Upper lobe of left lung (tissue), 4 donors: ENCODE measurements around the gene LAMA2.

Experiments
- POLR2A ChIP-seq, 4 donors: fragments of 450-650 bp; IDR thresholded peaks; one replicate each; pipeline ENCODE4 v1.5.1; 2016 to 2017; ENCODE audit warnings: antibody characterized with exemption in 4 of 4, mild to moderate bottlenecking in 2 of 4
- POLR2AphosphoS5 ChIP-seq, 2 donors: sonication (generic); formaldehyde crosslinking; IDR thresholded peaks; one replicate each; pipeline ENCODE4 v1.5.1; 2017; ENCODE audit warnings: antibody characterized with exemption in 2 of 2
- TF ChIP-seq, protein P1 (sequence below), 6 experiments: fragments of 450-650 bp in 4 of 6; fragments of 200-600 bp in 2 of 6; sonication (generic) in 2 of 6; IDR thresholded peaks; one replicate each; pipeline ENCODE4 v1.5.1; 2016 to 2019; ENCODE audit warnings: antibody characterized with exemption in 6 of 6

DNA sequence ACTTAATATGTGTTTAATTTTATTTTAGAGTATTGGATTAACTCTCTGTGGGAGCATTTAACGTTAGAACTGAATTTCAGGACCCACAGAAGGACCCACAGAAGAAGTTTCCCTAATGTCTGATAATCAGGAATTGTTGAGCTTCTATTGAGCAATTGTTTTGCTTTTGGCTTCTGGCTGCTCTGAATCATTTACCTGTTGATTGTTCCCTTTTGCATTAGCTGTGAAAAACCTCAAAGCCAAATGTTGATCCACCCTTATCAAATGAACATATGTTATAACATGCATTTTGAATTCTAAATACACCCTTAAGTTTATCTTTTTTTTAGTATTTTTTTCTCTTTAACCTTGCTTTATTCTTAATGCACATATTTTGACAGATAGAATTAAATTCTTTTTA, 393.5 kb downstream of the LAMA2 start:
- TF ChIP-seq, protein P1, sequence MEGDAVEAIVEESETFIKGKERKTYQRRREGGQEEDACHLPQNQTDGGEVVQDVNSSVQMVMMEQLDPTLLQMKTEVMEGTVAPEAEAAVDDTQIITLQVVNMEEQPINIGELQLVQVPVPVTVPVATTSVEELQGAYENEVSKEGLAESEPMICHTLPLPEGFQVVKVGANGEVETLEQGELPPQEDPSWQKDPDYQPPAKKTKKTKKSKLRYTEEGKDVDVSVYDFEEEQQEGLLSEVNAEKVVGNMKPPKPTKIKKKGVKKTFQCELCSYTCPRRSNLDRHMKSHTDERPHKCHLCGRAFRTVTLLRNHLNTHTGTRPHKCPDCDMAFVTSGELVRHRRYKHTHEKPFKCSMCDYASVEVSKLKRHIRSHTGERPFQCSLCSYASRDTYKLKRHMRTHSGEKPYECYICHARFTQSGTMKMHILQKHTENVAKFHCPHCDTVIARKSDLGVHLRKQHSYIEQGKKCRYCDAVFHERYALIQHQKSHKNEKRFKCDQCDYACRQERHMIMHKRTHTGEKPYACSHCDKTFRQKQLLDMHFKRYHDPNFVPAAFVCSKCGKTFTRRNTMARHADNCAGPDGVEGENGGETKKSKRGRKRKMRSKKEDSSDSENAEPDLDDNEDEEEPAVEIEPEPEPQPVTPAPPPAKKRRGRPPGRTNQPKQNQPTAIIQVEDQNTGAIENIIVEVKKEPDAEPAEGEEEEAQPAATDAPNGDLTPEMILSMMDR (IDR thresholded peaks at IDR 0.05) = no peak
- TF ChIP-seq POLR2A (IDR thresholded peaks at IDR 0.05) (no peak), POLR2AphosphoS5 (IDR thresholded peaks at IDR 0.05) (no peak)
